ENCODE measurements around the gene SFT2D1. TPM values are rescaled to one million over a fixed set of nuclear protein-coding genes. Genes with fewer than 3 reads are reported as not detected.
A peak's percentile ranks its signal among the peaks of the same experiment; 100 is the strongest.
"Not testable (repeated sequence)": the region's sequence is repeated elsewhere in the genome, so short reads cannot be mapped to it uniquely, and the experiment has no call there.

SFT2D1 gene
- total RNA-seq, 1 donor from 2014 or later = 23.5 TPM

- Mint-ChIP-seq H3K4me1 (ENCODE audit: low read depth, unreplicated experiment) (peaks cover 29% of the 10 kb centered on the region), H3K27me3 (ENCODE audit: unreplicated experiment) (peaks cover 2% of the 10 kb centered on the region), H3K27ac (ENCODE audit: unreplicated experiment) (peak overlapping the region; percentile 76), H3K9me3 (ENCODE audit: unreplicated experiment) (peaks cover 2% of the 10 kb centered on the region), H3K4me3 (ENCODE audit: unreplicated experiment) (no peak overlapping the region), H3K36me3 (ENCODE audit: unreplicated experiment) (no peaks in the 10 kb centered on the region)
- TF ChIP-seq, protein P1, sequence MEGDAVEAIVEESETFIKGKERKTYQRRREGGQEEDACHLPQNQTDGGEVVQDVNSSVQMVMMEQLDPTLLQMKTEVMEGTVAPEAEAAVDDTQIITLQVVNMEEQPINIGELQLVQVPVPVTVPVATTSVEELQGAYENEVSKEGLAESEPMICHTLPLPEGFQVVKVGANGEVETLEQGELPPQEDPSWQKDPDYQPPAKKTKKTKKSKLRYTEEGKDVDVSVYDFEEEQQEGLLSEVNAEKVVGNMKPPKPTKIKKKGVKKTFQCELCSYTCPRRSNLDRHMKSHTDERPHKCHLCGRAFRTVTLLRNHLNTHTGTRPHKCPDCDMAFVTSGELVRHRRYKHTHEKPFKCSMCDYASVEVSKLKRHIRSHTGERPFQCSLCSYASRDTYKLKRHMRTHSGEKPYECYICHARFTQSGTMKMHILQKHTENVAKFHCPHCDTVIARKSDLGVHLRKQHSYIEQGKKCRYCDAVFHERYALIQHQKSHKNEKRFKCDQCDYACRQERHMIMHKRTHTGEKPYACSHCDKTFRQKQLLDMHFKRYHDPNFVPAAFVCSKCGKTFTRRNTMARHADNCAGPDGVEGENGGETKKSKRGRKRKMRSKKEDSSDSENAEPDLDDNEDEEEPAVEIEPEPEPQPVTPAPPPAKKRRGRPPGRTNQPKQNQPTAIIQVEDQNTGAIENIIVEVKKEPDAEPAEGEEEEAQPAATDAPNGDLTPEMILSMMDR (IDR thresholded peaks at IDR 0.05; ENCODE audit: partially characterized antibody, unreplicated experiment) = no peak
- DNase-seq = no peak
Observed at GRCh38 chr6:166364456-166364855, 22.1 kb upstream of the SFT2D1 start.

- H3K4me1 Mint-ChIP-seq (ENCODE audit: low read depth, unreplicated experiment) = peaks cover 31% of the 10 kb centered on the region
- H3K27ac Mint-ChIP-seq (ENCODE audit: unreplicated experiment); H3K27me3 Mint-ChIP-seq (ENCODE audit: unreplicated experiment); DNase-seq; H3K4me3 Mint-ChIP-seq (ENCODE audit: unreplicated experiment); H3K9me3 Mint-ChIP-seq (ENCODE audit: unreplicated experiment); H3K36me3 Mint-ChIP-seq (ENCODE audit: unreplicated experiment): not testable (repeated sequence)
Observed at GRCh38 chr6:166362427-166362826, 20.1 kb upstream of the SFT2D1 start.

DNA sequence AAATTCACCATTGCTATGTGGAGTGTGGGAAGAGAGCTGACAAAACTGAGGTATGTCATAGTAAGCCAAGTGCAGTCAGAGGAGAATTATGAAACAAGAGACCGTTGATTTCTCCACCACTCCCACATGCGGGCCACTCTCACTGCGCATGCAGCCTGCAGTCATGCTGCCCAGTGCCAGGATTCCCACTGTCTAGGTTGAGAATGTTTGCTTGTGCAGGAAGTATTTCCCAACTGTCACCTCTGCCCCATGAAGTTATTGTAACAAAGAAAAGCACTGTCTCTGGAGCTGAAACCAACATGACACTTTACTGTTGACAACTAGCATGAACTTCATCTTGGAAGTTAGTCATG, 18.7 kb upstream of the SFT2D1 start:
- H3K27ac Mint-ChIP-seq (ENCODE audit: unreplicated experiment) = no peak overlapping the region
- no peak for DNase-seq
- TF ChIP-seq, protein P1 (IDR thresholded peaks at IDR 0.05; ENCODE audit: partially characterized antibody, unreplicated experiment) = no peak
- no peak overlapping the region for H3K4me3 Mint-ChIP-seq (ENCODE audit: unreplicated experiment)
- H3K4me1 Mint-ChIP-seq (ENCODE audit: low read depth, unreplicated experiment) = peaks cover 26% of the 10 kb centered on the region
- peaks cover 4% of the 10 kb centered on the region for H3K36me3 Mint-ChIP-seq (ENCODE audit: unreplicated experiment)
- peaks cover 4% of the 10 kb centered on the region for H3K27me3 Mint-ChIP-seq (ENCODE audit: unreplicated experiment)
- H3K9me3 Mint-ChIP-seq (ENCODE audit: unreplicated experiment) = peaks cover 5% of the 10 kb centered on the region

DNA sequence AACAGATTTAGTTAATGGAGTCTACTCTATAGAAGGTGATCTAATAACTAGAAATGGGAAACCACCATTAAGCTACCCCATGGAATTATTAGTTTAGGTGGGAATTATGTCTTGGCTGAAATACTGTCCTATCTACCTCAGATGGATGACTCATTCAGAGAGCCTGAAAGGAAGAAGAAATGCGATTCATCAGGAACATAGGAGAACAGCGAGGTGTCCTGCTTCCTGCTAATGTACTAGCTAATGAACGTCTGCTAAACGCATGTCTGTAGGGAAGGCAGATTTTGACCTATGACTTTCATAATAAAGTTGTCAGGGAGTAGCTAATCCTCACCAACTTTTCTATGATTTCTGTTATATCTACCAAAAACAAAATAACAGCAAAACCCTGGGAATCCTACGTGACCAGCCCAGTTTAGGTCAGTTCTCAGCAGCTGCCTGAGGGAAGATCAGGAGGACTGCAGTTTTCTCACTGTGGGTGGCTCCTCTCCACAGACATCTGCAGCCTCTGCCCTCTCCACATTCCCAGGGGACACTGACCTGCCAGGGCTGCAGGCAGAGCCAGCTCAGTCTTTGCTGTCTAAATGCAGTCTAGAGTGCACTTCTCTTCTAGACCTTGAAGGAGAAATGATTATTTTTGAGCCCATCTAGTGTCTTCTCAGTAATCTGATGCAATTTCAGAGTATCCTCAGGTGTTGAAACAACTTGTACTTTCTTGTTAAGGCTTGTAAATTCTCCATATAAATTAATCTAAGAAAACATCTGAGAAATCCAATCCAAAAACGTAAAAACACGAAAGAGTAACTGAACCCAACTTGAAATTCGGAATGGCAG, 18.1 kb upstream of the SFT2D1 start:
- H3K27me3 Mint-ChIP-seq (ENCODE audit: unreplicated experiment) = peaks cover 4% of the 10 kb centered on the region
- TF ChIP-seq, protein P1 (IDR thresholded peaks at IDR 0.05; ENCODE audit: partially characterized antibody, unreplicated experiment) = no peak
- peaks cover 4% of the 10 kb centered on the region for H3K36me3 Mint-ChIP-seq (ENCODE audit: unreplicated experiment)
- no peak overlapping the region for H3K4me3 Mint-ChIP-seq (ENCODE audit: unreplicated experiment)
- peak; percentile 30 for DNase-seq
- peaks cover 5% of the 10 kb centered on the region for H3K9me3 Mint-ChIP-seq (ENCODE audit: unreplicated experiment)
- peaks cover 25% of the 10 kb centered on the region for H3K4me1 Mint-ChIP-seq (ENCODE audit: low read depth, unreplicated experiment)
- H3K27ac Mint-ChIP-seq (ENCODE audit: unreplicated experiment) = peak overlapping the region; percentile 20

DNA sequence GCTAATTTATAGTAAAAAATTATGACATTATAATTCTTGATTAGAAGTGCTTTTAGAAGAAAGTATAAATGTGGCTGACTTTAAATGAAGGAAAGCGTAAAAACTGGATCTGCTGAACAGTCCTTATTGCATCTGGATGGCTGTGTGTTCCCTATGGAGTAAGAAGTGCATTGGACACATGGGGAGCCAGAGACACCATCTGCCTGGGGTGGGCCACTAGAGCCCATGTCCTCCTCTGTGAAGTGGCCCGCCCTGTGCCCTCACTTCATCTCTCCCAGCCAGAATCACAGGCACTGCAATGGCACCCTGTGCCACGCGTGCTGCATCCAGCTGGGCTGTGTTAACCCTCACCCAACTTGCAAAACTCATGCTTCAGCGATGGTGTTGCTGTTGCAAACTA, 13.2 kb upstream of the SFT2D1 start:
- Mint-ChIP-seq H3K9me3 (ENCODE audit: unreplicated experiment) (peaks cover 5% of the 10 kb centered on the region), H3K27ac (ENCODE audit: unreplicated experiment) (peak overlapping the region; percentile 28), H3K36me3 (ENCODE audit: unreplicated experiment) (peaks cover 4% of the 10 kb centered on the region), H3K4me1 (ENCODE audit: low read depth, unreplicated experiment) (peaks cover 20% of the 10 kb centered on the region), H3K27me3 (ENCODE audit: unreplicated experiment) (peaks cover 2% of the 10 kb centered on the region), H3K4me3 (ENCODE audit: unreplicated experiment) (peak overlapping the region; percentile 55)
- TF ChIP-seq, protein P1 (IDR thresholded peaks at IDR 0.05; ENCODE audit: partially characterized antibody, unreplicated experiment) = no peak
- DNase-seq = no peak
